ENCODE data around the gene DENND11. TPM values are rescaled to one million over a fixed set of nuclear protein-coding genes. Genes with fewer than 3 reads are reported as not detected.
"Not testable (repeated sequence)": the region's sequence is repeated elsewhere in the genome, so short reads cannot be mapped to it uniquely, and the experiment has no call there.

The DENND11 gene
- total RNA-seq, 5 donors from 2014 or later (not counting 1 experiment from before 2014, with no cell fraction given), result 46.7 to 55.7 (median 54.8) TPM

GRCh38 chr7:141691540-141691939 lies 10.4 kb downstream of the DENND11 start:
- peaks cover 50 to 66% (median 59%) of the 10 kb centered on the region in 3 donors for H3K4me1 Mint-ChIP-seq
- H3K27me3 Mint-ChIP-seq, result no peaks in the 10 kb centered on the region
- Histone ChIP-seq H3K36me3 (ENCODE audit: control insufficient read depth in 2 of 2, extremely low read depth in 1 of 2, insufficient read depth in 1 of 2, low read length in 1 of 2) (peaks cover 0 to 2% of the 10 kb centered on the region in 2 donors), H3K9me3 (no peaks in the 10 kb centered on the region), H3K4me3 (ENCODE audit: control insufficient read depth in 1 of 2, extremely low read depth in 1 of 2, low read length in 1 of 2) (no peak overlapping the region), H3K27me3 (replicated peaks in 1 of 2; ENCODE audit: control insufficient read depth in 2 of 2, extremely low read depth in 1 of 2, insufficient read depth in 2 of 2, low read length in 1 of 2) (no peaks in the 10 kb centered on the region), H3K4me1 (ENCODE audit: control insufficient read depth in 1 of 2, extremely low read depth in 1 of 2, insufficient read depth in 2 of 2, low read length in 2 of 2) (no peaks in the 10 kb centered on the region), H3K27ac (ENCODE audit: low read length) (no peak overlapping the region)
- ChIA-PET CTCF (no interaction called here), POLR2A (no interaction called here)
- H3K36me3 Mint-ChIP-seq, result peaks cover 33% of the 10 kb centered on the region
- no peak for ATAC-seq (replicated peaks in 1 of 4)
- no peak for DNase-seq
- no peak overlapping the region for H3K27ac Mint-ChIP-seq
- H3K9me3 Mint-ChIP-seq, result no peaks in the 10 kb centered on the region
- WGBS (ENCODE audit: insufficient coverage), result no CpG with 5 or more reads among the region's 3 CpGs
- H3K4me3 Mint-ChIP-seq, result no peak overlapping the region

GRCh38 chr7:141689072-141689825 lies 12.7 kb downstream of the DENND11 start:
- ChIA-PET POLR2A (interaction anchor here in 1 of 2 donors (0.6 kb wide), 1 partner anchor 1053 kb away, joined by 3 read pairs; no protein-coding TSS in a partner anchor), CTCF (interaction anchor here (0.5 to 1.2 kb wide), 6 partner anchors 11 to 995 kb away, joined by 3 to 6 read pairs (median 3); partner anchors contain the start of gene WEE2 (in 1 of the 2))
- not testable (repeated sequence) for H3K4me1 ChIP-seq (ENCODE audit: control insufficient read depth in 1 of 2, extremely low read depth in 1 of 2, insufficient read depth in 2 of 2, low read length in 2 of 2); H3K27ac ChIP-seq (ENCODE audit: low read length); H3K4me3 Mint-ChIP-seq; H3K9me3 Mint-ChIP-seq; H3K4me3 ChIP-seq (ENCODE audit: control insufficient read depth in 1 of 2, extremely low read depth in 1 of 2, low read length in 1 of 2); H3K27ac Mint-ChIP-seq; H3K9me3 ChIP-seq; H3K27me3 ChIP-seq (replicated peaks in 1 of 2; ENCODE audit: control insufficient read depth in 2 of 2, extremely low read depth in 1 of 2, insufficient read depth in 2 of 2, low read length in 1 of 2); H3K27me3 Mint-ChIP-seq; DNase-seq; ATAC-seq (replicated peaks in 1 of 4)
- WGBS (ENCODE audit: insufficient coverage), result no CpG with 5 or more reads among the region's 3 CpGs
- peaks cover 36% of the 10 kb centered on the region for H3K36me3 Mint-ChIP-seq
- H3K36me3 ChIP-seq (ENCODE audit: control insufficient read depth in 2 of 2, extremely low read depth in 1 of 2, insufficient read depth in 1 of 2, low read length in 1 of 2), result peaks cover 7 to 20% of the 10 kb centered on the region in 2 donors
- peaks cover 27 to 43% (median 37%) of the 10 kb centered on the region in 3 donors for H3K4me1 Mint-ChIP-seq

GRCh38 chr7:141688043-141688442 lies 13.9 kb downstream of the DENND11 start:
- 100% methylated on average over 1 of the region's 5 CpGs for WGBS (ENCODE audit: insufficient coverage)
- no peak overlapping the region for H3K27ac Mint-ChIP-seq
- H3K36me3 ChIP-seq (ENCODE audit: control insufficient read depth in 2 of 2, extremely low read depth in 1 of 2, insufficient read depth in 1 of 2, low read length in 1 of 2), result peaks cover 7 to 22% of the 10 kb centered on the region in 2 donors
- H3K4me1 Mint-ChIP-seq, result peaks cover 19 to 35% (median 30%) of the 10 kb centered on the region in 3 donors
- no peaks in the 10 kb centered on the region for H3K27me3 ChIP-seq (replicated peaks in 1 of 2; ENCODE audit: control insufficient read depth in 2 of 2, extremely low read depth in 1 of 2, insufficient read depth in 2 of 2, low read length in 1 of 2)
- ATAC-seq (replicated peaks in 1 of 4) (no peak), DNase-seq (no peak)
- H3K4me3 Mint-ChIP-seq, result no peak overlapping the region
- POLR2A ChIA-PET, result no interaction called here
- H3K4me1 ChIP-seq (ENCODE audit: control insufficient read depth in 1 of 2, extremely low read depth in 1 of 2, insufficient read depth in 2 of 2, low read length in 2 of 2), result no peaks in the 10 kb centered on the region
- no peak overlapping the region for H3K27ac ChIP-seq (ENCODE audit: low read length)
- no peaks in the 10 kb centered on the region for H3K9me3 Mint-ChIP-seq
- CTCF ChIA-PET, result no interaction called here
- no peaks in the 10 kb centered on the region for H3K27me3 Mint-ChIP-seq
- H3K9me3 ChIP-seq, result no peaks in the 10 kb centered on the region
- H3K4me3 ChIP-seq (ENCODE audit: control insufficient read depth in 1 of 2, extremely low read depth in 1 of 2, low read length in 1 of 2), result no peak overlapping the region
- H3K36me3 Mint-ChIP-seq, result peaks cover 40% of the 10 kb centered on the region

- 98% methylated on average over 5 of the region's 6 CpGs for WGBS (ENCODE audit: insufficient coverage)
- H3K4me1 Mint-ChIP-seq, result peaks cover 8 to 25% (median 22%) of the 10 kb centered on the region in 3 donors
- H3K27me3 ChIP-seq (replicated peaks in 1 of 2; ENCODE audit: control insufficient read depth in 2 of 2, extremely low read depth in 1 of 2, insufficient read depth in 2 of 2, low read length in 1 of 2), result no peaks in the 10 kb centered on the region
- H3K4me3 Mint-ChIP-seq, result no peak overlapping the region
- H3K9me3 Mint-ChIP-seq, result no peaks in the 10 kb centered on the region
- no peak overlapping the region for H3K27ac ChIP-seq (ENCODE audit: low read length)
- H3K27ac Mint-ChIP-seq, result no peak overlapping the region
- ATAC-seq (replicated peaks in 1 of 4), result no peak
- no peaks in the 10 kb centered on the region for H3K4me1 ChIP-seq (ENCODE audit: control insufficient read depth in 1 of 2, extremely low read depth in 1 of 2, insufficient read depth in 2 of 2, low read length in 2 of 2)
- POLR2A ChIA-PET, result interaction anchor here (0.6 kb wide), 2 partner anchors 42 to 81 kb away, joined by 3 to 5 read pairs; no protein-coding TSS in a partner anchor
- H3K27me3 Mint-ChIP-seq, result no peaks in the 10 kb centered on the region
- DNase-seq, result no peak
- CTCF ChIA-PET, result interaction anchor here in 1 of 2 donors (0.5 to 0.7 kb wide), 2 partner anchors 680 to 1576 kb away, joined by 3 to 5 read pairs; no protein-coding TSS in a partner anchor
- H3K4me3 ChIP-seq (ENCODE audit: control insufficient read depth in 1 of 2, extremely low read depth in 1 of 2, low read length in 1 of 2), result no peak overlapping the region
- H3K36me3 Mint-ChIP-seq, result peaks cover 46% of the 10 kb centered on the region
- H3K36me3 ChIP-seq (ENCODE audit: control insufficient read depth in 2 of 2, extremely low read depth in 1 of 2, insufficient read depth in 1 of 2, low read length in 1 of 2), result peaks cover 7 to 33% of the 10 kb centered on the region in 2 donors
- no peaks in the 10 kb centered on the region for H3K9me3 ChIP-seq
Observed at GRCh38 chr7:141686670-141687069, 15.3 kb downstream of the DENND11 start.

GRCh38 chr7:141686074-141686473 lies 15.9 kb downstream of the DENND11 start:
- Histone ChIP-seq H3K27ac (ENCODE audit: low read length) (no peak overlapping the region), H3K9me3 (no peaks in the 10 kb centered on the region), H3K4me3 (ENCODE audit: control insufficient read depth in 1 of 2, extremely low read depth in 1 of 2, low read length in 1 of 2) (no peak overlapping the region), H3K4me1 (ENCODE audit: control insufficient read depth in 1 of 2, extremely low read depth in 1 of 2, insufficient read depth in 2 of 2, low read length in 2 of 2) (no peaks in the 10 kb centered on the region), H3K36me3 (ENCODE audit: control insufficient read depth in 2 of 2, extremely low read depth in 1 of 2, insufficient read depth in 1 of 2, low read length in 1 of 2) (peaks cover 7 to 39% of the 10 kb centered on the region in 2 donors), H3K27me3 (replicated peaks in 1 of 2; ENCODE audit: control insufficient read depth in 2 of 2, extremely low read depth in 1 of 2, insufficient read depth in 2 of 2, low read length in 1 of 2) (no peaks in the 10 kb centered on the region)
- WGBS (ENCODE audit: insufficient coverage), result 100% methylated on average over 2 of the region's 3 CpGs
- ChIA-PET CTCF (interaction anchor here in 1 of 2 donors (0.5 kb wide), 1 partner anchor 680 kb away, joined by 5 read pairs; no protein-coding TSS in a partner anchor), POLR2A (no interaction called here)
- DNase-seq (no peak), ATAC-seq (replicated peaks in 1 of 4) (no peak)
- Mint-ChIP-seq H3K36me3 (peaks cover 50% of the 10 kb centered on the region), H3K4me3 (no peak overlapping the region), H3K27ac (no peak overlapping the region), H3K9me3 (no peaks in the 10 kb centered on the region), H3K27me3 (no peaks in the 10 kb centered on the region), H3K4me1 (peaks cover 7 to 23% (median 22%) of the 10 kb centered on the region in 3 donors)

- no peaks in the 10 kb centered on the region for H3K9me3 ChIP-seq
- ChIA-PET POLR2A (interaction anchor here in 1 of 2 donors (0.6 kb wide), 1 partner anchor 10 kb away, joined by 3 read pairs; no protein-coding TSS in a partner anchor), CTCF (interaction anchor here in 1 of 2 donors (0.6 kb wide), 1 partner anchor 10 kb away, joined by 3 read pairs; no protein-coding TSS in a partner anchor)
- no peaks in the 10 kb centered on the region for H3K27me3 ChIP-seq (replicated peaks in 1 of 2; ENCODE audit: control insufficient read depth in 2 of 2, extremely low read depth in 1 of 2, insufficient read depth in 2 of 2, low read length in 1 of 2)
- Mint-ChIP-seq H3K9me3 (no peaks in the 10 kb centered on the region), H3K27ac (no peak overlapping the region), H3K4me1 (peaks cover 7 to 21% (median 20%) of the 10 kb centered on the region in 3 donors), H3K27me3 (no peaks in the 10 kb centered on the region), H3K4me3 (no peak overlapping the region), H3K36me3 (peaks cover 54% of the 10 kb centered on the region)
- H3K4me3 ChIP-seq (ENCODE audit: control insufficient read depth in 1 of 2, extremely low read depth in 1 of 2, low read length in 1 of 2), result no peak overlapping the region
- no peak for ATAC-seq (replicated peaks in 1 of 4)
- no peak overlapping the region for H3K27ac ChIP-seq (ENCODE audit: low read length)
- peaks cover 11 to 45% of the 10 kb centered on the region in 2 donors for H3K36me3 ChIP-seq (ENCODE audit: control insufficient read depth in 2 of 2, extremely low read depth in 1 of 2, insufficient read depth in 1 of 2, low read length in 1 of 2)
- no peak for DNase-seq
- H3K4me1 ChIP-seq (ENCODE audit: control insufficient read depth in 1 of 2, extremely low read depth in 1 of 2, insufficient read depth in 2 of 2, low read length in 2 of 2), result no peaks in the 10 kb centered on the region
- 97% methylated on average over 25 of the region's 27 CpGs for WGBS (ENCODE audit: insufficient coverage)
Observed at GRCh38 chr7:141685285-141686023, 16.5 kb downstream of the DENND11 start.

Data from T-cell (primary cell).